ENCODE measurements around the gene BST1.

- no peak for TF ChIP-seq ZBTB7A (IDR thresholded peaks at IDR 0.05; ENCODE audit: low read depth)
- TF ChIP-seq CEBPB (IDR thresholded peaks at IDR 0.05), result no peak
- TF ChIP-seq, protein P1, sequence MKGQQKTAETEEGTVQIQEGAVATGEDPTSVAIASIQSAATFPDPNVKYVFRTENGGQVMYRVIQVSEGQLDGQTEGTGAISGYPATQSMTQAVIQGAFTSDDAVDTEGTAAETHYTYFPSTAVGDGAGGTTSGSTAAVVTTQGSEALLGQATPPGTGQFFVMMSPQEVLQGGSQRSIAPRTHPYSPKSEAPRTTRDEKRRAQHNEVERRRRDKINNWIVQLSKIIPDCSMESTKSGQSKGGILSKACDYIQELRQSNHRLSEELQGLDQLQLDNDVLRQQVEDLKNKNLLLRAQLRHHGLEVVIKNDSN (IDR thresholded peaks at IDR 0.05), result no peak
- TF ChIP-seq RAD21 (IDR thresholded peaks at IDR 0.05; ENCODE audit: low read depth), result no peak
- TF ChIP-seq EGR1 (IDR thresholded peaks at IDR 0.05), result no peak
- no peak for TF ChIP-seq TCF12 (IDR thresholded peaks at IDR 0.05; ENCODE audit: low read depth)
- TF ChIP-seq TAF1 (IDR thresholded peaks at IDR 0.05; ENCODE audit: low read depth), result no peak
- no peak for TF ChIP-seq EP300 (IDR thresholded peaks at IDR 0.05; ENCODE audit: borderline replicate concordance)
- TF ChIP-seq FOXM1 (IDR thresholded peaks at IDR 0.05; ENCODE audit: borderline replicate concordance, low read depth), result no peak
- TF ChIP-seq MAX (IDR thresholded peaks at IDR 0.05), result no peak
- TF ChIP-seq CREB1 (IDR thresholded peaks at IDR 0.05; ENCODE audit: low read depth), result no peak
Observed at GRCh38 chr4:15776871-15777648, 74.2 kb downstream of the BST1 start.
